CD4-positive, alpha-beta memory T cell (primary cell): ENCODE measurements around the gene CLDN22. TPM values are rescaled to one million over a fixed set of nuclear protein-coding genes. Genes with fewer than 3 reads are reported as not detected.
A peak's percentile ranks its signal among the peaks of the same experiment; 100 is the strongest.

ENCODE experiments used
- CTCF ChIA-PET: fragments of 350-600 bp; sonication (Branson Sonifier 250); formaldehyde crosslinking; loops from one replicate; lab custom pipeline; 2021; ENCODE audit warnings: inconsistent platforms; ENCODE audit not compliant: partially characterized antibody; lab: Charles Lee
- POLR2A ChIA-PET: fragments of 350-600 bp; sonication (Branson Sonifier 250); formaldehyde crosslinking; loops from one replicate; lab custom pipeline; 2021; ENCODE audit not compliant: partially characterized antibody; lab: Charles Lee
- DNase-seq, 5 donors: peaks; one replicate each; pipeline versions ENCODE4 v3.0.0 to v3.0.0-alpha.2; 2020 to 2022; ENCODE audit warnings: mixed read lengths in 1 of 5
- H3K27ac ChIP-seq: one replicate; pipeline ENCODE4 v1.7.0; 2013; ENCODE audit warnings: low read depth, low read length
- H3K27me3 ChIP-seq: 2 replicates; pipeline ENCODE4 v1.7.0; 2013; ENCODE audit warnings: mild to moderate bottlenecking, low read length, moderate library complexity; ENCODE audit not compliant: insufficient read depth
- H3K36me3 ChIP-seq: 2 replicates; pipeline ENCODE4 v1.7.0; 2013; ENCODE audit warnings: mild to moderate bottlenecking, low read length, moderate library complexity; ENCODE audit not compliant: insufficient read depth
- H3K4me1 ChIP-seq: 2 replicates; pipeline ENCODE4 v1.7.0; 2013; ENCODE audit warnings: mild to moderate bottlenecking, low read length, moderate library complexity; ENCODE audit not compliant: insufficient read depth
- H3K4me3 ChIP-seq, 2 donors: one replicate each; pipeline ENCODE4 v1.7.0; 2013; ENCODE audit warnings: low read length in 2 of 2, mild to moderate bottlenecking in 1 of 2
- H3K9me3 ChIP-seq, 2 donors: one replicate each; pipeline ENCODE4 v1.7.0; 2013; ENCODE audit warnings: low read length in 2 of 2, control low read depth in 1 of 2; ENCODE audit not compliant: control insufficient read depth in 1 of 2
- H3K27ac Mint-ChIP-seq, 7 donors: one replicate each; pipeline ENCODE4 v1.8.0; 2020 to 2021; ENCODE audit warnings: mixed read lengths in 7 of 7, mild to moderate bottlenecking in 6 of 7, inconsistent platforms in 3 of 7, moderate library complexity in 3 of 7
- H3K27me3 Mint-ChIP-seq, 2 donors: one replicate each; pipeline ENCODE4 v1.8.0; 2020 to 2021; ENCODE audit warnings: mixed read lengths in 2 of 2
- H3K36me3 Mint-ChIP-seq, 2 donors: one replicate each; pipeline ENCODE4 v1.8.0; 2020 to 2021; ENCODE audit warnings: mixed read lengths in 2 of 2, inconsistent platforms in 1 of 2, mild to moderate bottlenecking in 1 of 2
- H3K4me1 Mint-ChIP-seq, 4 donors: one replicate each; pipeline ENCODE4 v1.8.0; 2020 to 2021; ENCODE audit warnings: mixed read lengths in 4 of 4, mild to moderate bottlenecking in 1 of 4
- H3K4me3 Mint-ChIP-seq, 8 donors: one replicate each; pipeline ENCODE4 v1.8.0; 2020 to 2021; ENCODE audit warnings: mixed read lengths in 8 of 8, mild to moderate bottlenecking in 7 of 8, moderate library complexity in 6 of 8, inconsistent platforms in 3 of 8
- H3K9me3 Mint-ChIP-seq, 8 donors: one replicate each; pipeline ENCODE4 v1.8.0; 2020 to 2021; ENCODE audit warnings: mixed read lengths in 8 of 8, mild to moderate bottlenecking in 5 of 8, inconsistent platforms in 3 of 8, moderate library complexity in 1 of 8
- intact Hi-C: fragments of 100-400 bp; cut with micrococcal nuclease; formaldehyde crosslinking; loops from one replicate; pipeline ENCODE4 v1.15.1; 2023
- polyA plus RNA-seq, 2 donors: library from polyadenylated mRNA; unstranded; fragments of 300-500 nt; fragmentation: Illumina TruSeq; gene quantifications; one replicate each; pipeline ENCODE4 v1.2.3, GENCODE V29; 2021
- total RNA-seq, 2 experiments: library from RNA; stranded (reverse); gene quantifications; one replicate each; pipeline ENCODE4 v1.2.3, GENCODE V29; 2021

The CLDN22 gene
- total and polyA plus RNA-seq, 4 experiments from 2014 or later, result not detected

- H3K4me1 Mint-ChIP-seq, result no peaks in the 10 kb centered on the region
- peak overlapping the region in 1 of 7 donors; percentile 27 for H3K27ac Mint-ChIP-seq
- ChIA-PET POLR2A (no interaction called here), CTCF (interaction anchor here (0.7 kb wide), 1 partner anchor 1343 kb away, joined by 3 read pairs; no protein-coding TSS in a partner anchor)
- Histone ChIP-seq H3K27me3 (no peaks in the 10 kb centered on the region), H3K4me1 (no peaks in the 10 kb centered on the region), H3K36me3 (no peaks in the 10 kb centered on the region), H3K9me3 (no peaks in the 10 kb centered on the region), H3K27ac (no peak overlapping the region), H3K4me3 (no peak overlapping the region)
- H3K27me3 Mint-ChIP-seq, result peaks cover 3 to 14% of the 10 kb centered on the region in 2 donors
- intact Hi-C loops, result no loop called here
- H3K36me3 Mint-ChIP-seq, result no peaks in the 10 kb centered on the region
- no peak overlapping the region for H3K4me3 Mint-ChIP-seq
- peaks cover 0 to 4% (median 0%) of the 10 kb centered on the region in 8 donors for H3K9me3 Mint-ChIP-seq
- DNase-seq, result no peak
These were observed 40.3 kb upstream of the CLDN22 start for GRCh38 chr4:183360161-183360919.

- H3K4me1 Mint-ChIP-seq, result no peaks in the 10 kb centered on the region
- Histone ChIP-seq H3K4me3 (no peak overlapping the region), H3K36me3 (no peaks in the 10 kb centered on the region), H3K27me3 (no peaks in the 10 kb centered on the region), H3K27ac (no peak overlapping the region), H3K4me1 (no peaks in the 10 kb centered on the region), H3K9me3 (no peaks in the 10 kb centered on the region)
- no peak for DNase-seq
- ChIA-PET POLR2A (no interaction called here), CTCF (no interaction called here)
- intact Hi-C loops, result no loop called here
- no peaks in the 10 kb centered on the region for H3K36me3 Mint-ChIP-seq
- H3K4me3 Mint-ChIP-seq, result no peak overlapping the region
- peaks cover 0 to 2% (median 0%) of the 10 kb centered on the region in 8 donors for H3K9me3 Mint-ChIP-seq
- peaks cover 2 to 11% of the 10 kb centered on the region in 2 donors for H3K27me3 Mint-ChIP-seq
- H3K27ac Mint-ChIP-seq, result no peak overlapping the region
These were observed 38.2 kb upstream of the CLDN22 start for GRCh38 chr4:183358215-183358755.

- Mint-ChIP-seq H3K36me3 (no peaks in the 10 kb centered on the region), H3K4me3 (no peak overlapping the region), H3K27ac (no peak overlapping the region), H3K27me3 (peaks cover 5 to 17% of the 10 kb centered on the region in 2 donors), H3K9me3 (peaks cover 0 to 2% (median 0%) of the 10 kb centered on the region in 8 donors), H3K4me1 (no peaks in the 10 kb centered on the region)
- Histone ChIP-seq H3K4me1 (no peaks in the 10 kb centered on the region), H3K9me3 (no peaks in the 10 kb centered on the region), H3K27ac (no peak overlapping the region), H3K4me3 (no peak overlapping the region), H3K36me3 (no peaks in the 10 kb centered on the region), H3K27me3 (no peaks in the 10 kb centered on the region)
- CTCF ChIA-PET, result interaction anchor here (1.9 kb wide), 1 partner anchor 22 kb away, joined by 4 read pairs; no protein-coding TSS in a partner anchor
- intact Hi-C loops, result no loop called here
- no peak for DNase-seq
- POLR2A ChIA-PET, result no interaction called here
These were observed 37.0 kb upstream of the CLDN22 start for GRCh38 chr4:183356931-183357675.

GRCh38 chr4:183356173-183356830 is 36.2 kb upstream of the CLDN22 start:
- no peaks in the 10 kb centered on the region for H3K9me3 ChIP-seq
- intact Hi-C loops, result no loop called here
- H3K27me3 Mint-ChIP-seq, result peaks cover 5 to 17% of the 10 kb centered on the region in 2 donors
- no peak overlapping the region for H3K4me3 ChIP-seq
- H3K4me1 Mint-ChIP-seq, result no peaks in the 10 kb centered on the region
- no peaks in the 10 kb centered on the region for H3K27me3 ChIP-seq
- peaks cover 0 to 2% (median 0%) of the 10 kb centered on the region in 8 donors for H3K9me3 Mint-ChIP-seq
- no peaks in the 10 kb centered on the region for H3K36me3 Mint-ChIP-seq
- no peak for DNase-seq
- H3K4me1 ChIP-seq, result no peaks in the 10 kb centered on the region
- no peak overlapping the region for H3K27ac ChIP-seq
- no peak overlapping the region for H3K4me3 Mint-ChIP-seq
- no peak overlapping the region for H3K27ac Mint-ChIP-seq
- ChIA-PET POLR2A (no interaction called here), CTCF (interaction anchor here (1.9 kb wide), 1 partner anchor 23 kb away, joined by 4 read pairs; no protein-coding TSS in a partner anchor)
- no peaks in the 10 kb centered on the region for H3K36me3 ChIP-seq

- no peaks in the 10 kb centered on the region for H3K36me3 ChIP-seq
- no peaks in the 10 kb centered on the region for H3K36me3 Mint-ChIP-seq
- peaks cover 0 to 2% (median 1%) of the 10 kb centered on the region in 4 donors for H3K4me1 Mint-ChIP-seq
- peaks cover 10 to 21% of the 10 kb centered on the region in 2 donors for H3K27me3 Mint-ChIP-seq
- no peaks in the 10 kb centered on the region for H3K9me3 ChIP-seq
- no peaks in the 10 kb centered on the region for H3K4me1 ChIP-seq
- ChIA-PET POLR2A (no interaction called here), CTCF (interaction anchor here (1.9 kb wide), 1 partner anchor 23 kb away, joined by 4 read pairs; no protein-coding TSS in a partner anchor)
- no peak overlapping the region for H3K4me3 Mint-ChIP-seq
- intact Hi-C loops, result no loop called here
- no peak overlapping the region for H3K4me3 ChIP-seq
- no peak overlapping the region for H3K27ac ChIP-seq
- DNase-seq, result no peak
- H3K27ac Mint-ChIP-seq, result no peak overlapping the region
- no peaks in the 10 kb centered on the region for H3K27me3 ChIP-seq
- H3K9me3 Mint-ChIP-seq, result no peaks in the 10 kb centered on the region
These were observed 35.3 kb upstream of the CLDN22 start for GRCh38 chr4:183355405-183355804.

- Histone ChIP-seq H3K9me3 (no peaks in the 10 kb centered on the region), H3K27ac (no peak overlapping the region), H3K36me3 (no peaks in the 10 kb centered on the region), H3K4me1 (no peaks in the 10 kb centered on the region), H3K27me3 (no peaks in the 10 kb centered on the region), H3K4me3 (no peak overlapping the region)
- H3K36me3 Mint-ChIP-seq, result no peaks in the 10 kb centered on the region
- no peaks in the 10 kb centered on the region for H3K9me3 Mint-ChIP-seq
- intact Hi-C loops, result loop anchor here (1.0 kb wide), 1 partner anchor 15 kb away; no protein-coding TSS in a partner anchor
- no peak overlapping the region for H3K4me3 Mint-ChIP-seq
- H3K27ac Mint-ChIP-seq, result no peak overlapping the region
- H3K4me1 Mint-ChIP-seq, result peaks cover 2 to 9% (median 4%) of the 10 kb centered on the region in 4 donors
- no peak for DNase-seq
- CTCF ChIA-PET, result no interaction called here
- POLR2A ChIA-PET, result no interaction called here
- H3K27me3 Mint-ChIP-seq, result peaks cover 12 to 24% of the 10 kb centered on the region in 2 donors
These were observed 34.1 kb upstream of the CLDN22 start for GRCh38 chr4:183354219-183354618.
